Panc1 (cell line): Measurements from ENCODE around the gene ASTN2.

ENCODE experiments used
- CTCF ChIP-seq: fragments of 450-650 bp; IDR thresholded peaks from 2 replicates; pipeline ENCODE4 v1.5.1; 2017; ENCODE audit warnings: mild to moderate bottlenecking
- POLR2AphosphoS5 ChIP-seq: IDR thresholded peaks from 2 replicates; pipeline ENCODE4 v1.6.1; 2012; ENCODE audit warnings: mild to moderate bottlenecking, low read depth, low read length, moderate library complexity

- TF ChIP-seq CTCF (no peak), POLR2AphosphoS5 (no peak)
These were observed 291.1 kb downstream of the ASTN2 start for GRCh38 chr9:117123729-117124128.
